Sigmoid colon (tissue), 4 donors: Measurements from ENCODE around the gene MORN1.

Experiments used
- EP300 ChIP-seq, 4 donors: sonication (generic); formaldehyde crosslinking; IDR thresholded peaks; one replicate each; pipeline ENCODE4 v1.6.1; 2017; ENCODE audit warnings: antibody characterized with exemption in 4 of 4
- POLR2A ChIP-seq, 2 donors: fragments of 450-650 bp; IDR thresholded peaks; one replicate each; pipeline ENCODE4 v1.6.1; 2016; ENCODE audit warnings: antibody characterized with exemption in 2 of 2, mild to moderate bottlenecking in 2 of 2, moderate library complexity in 2 of 2
- POLR2AphosphoS5 ChIP-seq, 4 donors: sonication (generic); formaldehyde crosslinking; IDR thresholded peaks; one replicate each; pipeline ENCODE4 v1.6.1; 2017; ENCODE audit warnings: antibody characterized with exemption in 4 of 4
- TF ChIP-seq, protein P1 (sequence below), 4 experiments: fragments of 450-650 bp in 3 of 4; fragments of 200-600 bp in 1 of 4; IDR thresholded peaks; one replicate each; pipeline ENCODE4 v1.5.1; 2016 to 2019; ENCODE audit warnings: antibody characterized with exemption in 4 of 4, mild to moderate bottlenecking in 3 of 4, moderate library complexity in 2 of 4

DNA sequence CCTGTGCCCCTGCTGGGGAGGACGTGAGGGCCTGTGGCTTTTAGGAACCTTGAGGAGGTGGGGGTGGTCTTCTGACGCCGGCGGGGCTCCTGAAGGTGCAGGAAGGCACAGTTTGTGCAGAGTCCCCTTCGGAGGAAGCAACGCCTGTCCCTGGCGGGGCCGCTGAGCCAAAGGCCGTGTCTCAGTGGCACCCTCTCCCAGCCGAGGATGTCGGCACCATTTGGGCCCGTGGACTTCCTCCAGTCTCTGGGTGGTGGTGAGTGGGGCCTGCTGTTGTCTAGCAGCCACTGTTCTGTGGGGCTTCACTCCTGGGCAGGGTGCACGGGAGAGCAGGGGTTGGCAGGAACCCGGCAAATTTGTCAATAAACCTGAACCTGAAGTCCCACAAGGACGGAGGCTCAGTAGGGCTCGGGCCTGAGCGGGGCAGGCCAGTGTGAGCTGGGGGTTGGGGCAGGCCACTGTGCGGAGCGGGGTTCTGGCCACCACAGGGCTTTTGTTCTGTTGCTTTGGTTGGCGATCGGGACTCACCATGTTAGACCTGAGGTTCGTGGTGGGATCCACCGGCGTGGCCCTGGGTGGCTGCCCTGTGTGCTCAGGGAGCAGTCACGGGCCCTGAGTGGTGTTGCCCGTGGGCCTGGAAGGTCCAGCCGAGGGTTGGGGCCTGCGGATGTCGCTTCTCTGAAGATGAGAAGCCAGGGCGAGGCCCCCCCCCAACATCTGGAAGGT is 98.5 kb downstream of the MORN1 start:
- TF ChIP-seq EP300 (IDR thresholded peaks at IDR 0.05) (no peak), POLR2A (IDR thresholded peaks at IDR 0.05) (no peak), POLR2AphosphoS5 (IDR thresholded peaks at IDR 0.05) (no peak)
- TF ChIP-seq, protein P1, sequence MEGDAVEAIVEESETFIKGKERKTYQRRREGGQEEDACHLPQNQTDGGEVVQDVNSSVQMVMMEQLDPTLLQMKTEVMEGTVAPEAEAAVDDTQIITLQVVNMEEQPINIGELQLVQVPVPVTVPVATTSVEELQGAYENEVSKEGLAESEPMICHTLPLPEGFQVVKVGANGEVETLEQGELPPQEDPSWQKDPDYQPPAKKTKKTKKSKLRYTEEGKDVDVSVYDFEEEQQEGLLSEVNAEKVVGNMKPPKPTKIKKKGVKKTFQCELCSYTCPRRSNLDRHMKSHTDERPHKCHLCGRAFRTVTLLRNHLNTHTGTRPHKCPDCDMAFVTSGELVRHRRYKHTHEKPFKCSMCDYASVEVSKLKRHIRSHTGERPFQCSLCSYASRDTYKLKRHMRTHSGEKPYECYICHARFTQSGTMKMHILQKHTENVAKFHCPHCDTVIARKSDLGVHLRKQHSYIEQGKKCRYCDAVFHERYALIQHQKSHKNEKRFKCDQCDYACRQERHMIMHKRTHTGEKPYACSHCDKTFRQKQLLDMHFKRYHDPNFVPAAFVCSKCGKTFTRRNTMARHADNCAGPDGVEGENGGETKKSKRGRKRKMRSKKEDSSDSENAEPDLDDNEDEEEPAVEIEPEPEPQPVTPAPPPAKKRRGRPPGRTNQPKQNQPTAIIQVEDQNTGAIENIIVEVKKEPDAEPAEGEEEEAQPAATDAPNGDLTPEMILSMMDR (IDR thresholded peaks at IDR 0.05) = no peak
